DND-41 (cell line): ENCODE measurements around the gene CLSTN2.

Experiments
- ATAC-seq: fragments of 200-7000 bp; cut with Tn5 transposase; 3 replicates; pipeline ENCODE4 v1.9.1; 2021; ENCODE audit warnings: low read depth; ENCODE audit not compliant: insufficient read depth
- DNase-seq: peaks from one replicate; pipeline ENCODE4 v3.0.0-alpha.2; 2020
- H2AFZ ChIP-seq: 2 replicates; pipeline ENCODE4 v1.6.0; 2012; ENCODE audit warnings: low read depth, low read length
- H3K27ac ChIP-seq: 2 replicates; pipeline ENCODE4 v1.5.1; 2012; ENCODE audit warnings: low read length, inconsistent platforms
- H3K27me3 ChIP-seq: fragments of 200-600 bp; sonication (generic); 2 replicates; pipeline ENCODE4 v1.6.0; 2012; ENCODE audit warnings: low read length, mild to moderate bottlenecking, inconsistent platforms; ENCODE audit not compliant: insufficient read depth, poor library complexity
- H3K36me3 ChIP-seq: 2 replicates; pipeline ENCODE4 v1.5.1; 2012; ENCODE audit warnings: low read length, inconsistent platforms; ENCODE audit not compliant: insufficient read depth
- H3K4me1 ChIP-seq: 2 replicates; pipeline ENCODE4 v1.5.1; 2012; ENCODE audit warnings: mild to moderate bottlenecking, low read length; ENCODE audit not compliant: insufficient read depth
- H3K4me2 ChIP-seq: 2 replicates; pipeline ENCODE4 v1.6.0; 2012; ENCODE audit warnings: mild to moderate bottlenecking, moderate library complexity, low read length, inconsistent platforms; ENCODE audit not compliant: insufficient read depth
- H3K4me3 ChIP-seq, 2 experiments: fragments of 200-600 bp in 1 of 2; shearing (Covaris generic) in 1 of 2; 2 replicates each; pipeline ENCODE4 v1.5.1; 2012 to 2016; ENCODE audit warnings: inconsistent platforms in 2 of 2, low read length in 2 of 2, mild to moderate bottlenecking in 2 of 2, low read depth in 1 of 2, moderate library complexity in 1 of 2
- H3K79me2 ChIP-seq: 2 replicates; pipeline ENCODE4 v1.6.0; 2012; ENCODE audit warnings: low read length, inconsistent platforms; ENCODE audit not compliant: insufficient read depth
- H3K9ac ChIP-seq: 2 replicates; pipeline ENCODE4 v1.6.0; 2012; ENCODE audit warnings: low read depth, mild to moderate bottlenecking, inconsistent platforms, low read length, moderate library complexity
- H3K9me3 ChIP-seq: 2 replicates; pipeline ENCODE4 v1.5.1; 2012; ENCODE audit warnings: low read length, moderate library complexity, mild to moderate bottlenecking, inconsistent platforms; ENCODE audit not compliant: insufficient read depth, severe bottlenecking
- H4K20me1 ChIP-seq: 2 replicates; pipeline ENCODE4 v1.6.0; 2012; ENCODE audit warnings: low read length; ENCODE audit not compliant: insufficient read depth
- EZH2 ChIP-seq: IDR thresholded peaks from 3 replicates; pipeline ENCODE4 v1.6.1; 2012; ENCODE audit warnings: borderline replicate concordance, low read depth, mild to moderate bottlenecking, moderate library complexity, low read length, inconsistent platforms; ENCODE audit not compliant: severe bottlenecking
- TF ChIP-seq, protein P1 (sequence below): IDR thresholded peaks from 2 replicates; pipeline ENCODE4 v1.5.1; 2012; ENCODE audit warnings: borderline replicate concordance, low read length, moderate library complexity, mild to moderate bottlenecking; ENCODE audit not compliant: poor library complexity, severe bottlenecking; ENCODE audit errors: extremely low read depth

Gene CLSTN2

DNA sequence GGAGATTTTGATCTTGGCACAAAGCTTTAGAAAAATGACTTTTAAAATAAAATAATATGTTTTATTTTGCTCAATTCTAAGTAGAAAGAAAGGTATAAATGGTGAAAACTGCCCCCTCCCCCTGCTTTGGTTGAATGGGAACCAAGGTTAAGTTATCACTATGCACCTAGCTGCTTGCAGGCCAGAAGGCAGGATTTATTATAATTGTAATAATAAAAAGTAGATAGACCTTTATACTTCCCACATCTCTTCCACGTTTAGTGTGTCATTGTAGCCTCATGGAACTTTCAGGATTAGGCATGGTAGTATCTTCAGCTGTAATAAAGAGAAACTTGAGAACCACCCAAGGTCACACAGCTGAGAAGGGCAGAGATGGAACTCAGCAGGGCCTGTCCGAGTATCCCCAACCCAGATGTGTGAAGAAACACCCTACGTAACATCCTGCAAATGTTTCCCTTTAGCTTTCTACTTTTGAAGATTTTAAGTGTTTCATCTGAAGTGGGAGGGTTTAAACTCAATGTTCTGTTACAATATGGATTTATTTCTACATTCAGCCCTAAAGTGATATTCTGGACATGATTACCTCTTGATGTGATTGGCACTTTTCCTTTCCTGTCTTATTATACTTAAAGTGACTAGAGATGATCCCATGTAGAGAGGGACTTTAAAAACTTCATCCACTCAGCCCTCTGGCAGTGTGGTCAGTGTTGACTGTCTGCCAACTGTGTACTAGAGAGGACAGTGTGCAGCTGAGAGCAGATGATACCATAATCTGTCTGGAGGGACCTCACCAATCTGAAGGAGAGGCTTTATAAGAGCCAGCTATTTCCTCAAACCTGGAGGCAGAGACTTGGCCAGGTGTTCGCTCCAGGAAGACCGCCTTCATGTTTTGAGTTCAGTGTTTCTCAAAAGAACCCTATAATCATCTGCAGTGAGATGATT is 460.4 kb downstream of the CLSTN2 start:
- no peaks in the 10 kb centered on the region for H3K36me3 ChIP-seq
- DNase-seq = no peak
- no peak overlapping the region for H3K4me3 ChIP-seq
- H3K9me3 ChIP-seq = no peaks in the 10 kb centered on the region
- H4K20me1 ChIP-seq = no peaks in the 10 kb centered on the region
- H2AFZ ChIP-seq = no peak overlapping the region
- H3K27me3 ChIP-seq = peaks cover 14% of the 10 kb centered on the region
- no peaks in the 10 kb centered on the region for H3K79me2 ChIP-seq
- no peaks in the 10 kb centered on the region for H3K4me1 ChIP-seq
- no peak for ATAC-seq
- TF ChIP-seq, protein P1, sequence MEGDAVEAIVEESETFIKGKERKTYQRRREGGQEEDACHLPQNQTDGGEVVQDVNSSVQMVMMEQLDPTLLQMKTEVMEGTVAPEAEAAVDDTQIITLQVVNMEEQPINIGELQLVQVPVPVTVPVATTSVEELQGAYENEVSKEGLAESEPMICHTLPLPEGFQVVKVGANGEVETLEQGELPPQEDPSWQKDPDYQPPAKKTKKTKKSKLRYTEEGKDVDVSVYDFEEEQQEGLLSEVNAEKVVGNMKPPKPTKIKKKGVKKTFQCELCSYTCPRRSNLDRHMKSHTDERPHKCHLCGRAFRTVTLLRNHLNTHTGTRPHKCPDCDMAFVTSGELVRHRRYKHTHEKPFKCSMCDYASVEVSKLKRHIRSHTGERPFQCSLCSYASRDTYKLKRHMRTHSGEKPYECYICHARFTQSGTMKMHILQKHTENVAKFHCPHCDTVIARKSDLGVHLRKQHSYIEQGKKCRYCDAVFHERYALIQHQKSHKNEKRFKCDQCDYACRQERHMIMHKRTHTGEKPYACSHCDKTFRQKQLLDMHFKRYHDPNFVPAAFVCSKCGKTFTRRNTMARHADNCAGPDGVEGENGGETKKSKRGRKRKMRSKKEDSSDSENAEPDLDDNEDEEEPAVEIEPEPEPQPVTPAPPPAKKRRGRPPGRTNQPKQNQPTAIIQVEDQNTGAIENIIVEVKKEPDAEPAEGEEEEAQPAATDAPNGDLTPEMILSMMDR = no peak
- TF ChIP-seq EZH2 = no peak
- no peak overlapping the region for H3K27ac ChIP-seq
- H3K4me2 ChIP-seq = no peak overlapping the region
- no peak overlapping the region for H3K9ac ChIP-seq

DNA sequence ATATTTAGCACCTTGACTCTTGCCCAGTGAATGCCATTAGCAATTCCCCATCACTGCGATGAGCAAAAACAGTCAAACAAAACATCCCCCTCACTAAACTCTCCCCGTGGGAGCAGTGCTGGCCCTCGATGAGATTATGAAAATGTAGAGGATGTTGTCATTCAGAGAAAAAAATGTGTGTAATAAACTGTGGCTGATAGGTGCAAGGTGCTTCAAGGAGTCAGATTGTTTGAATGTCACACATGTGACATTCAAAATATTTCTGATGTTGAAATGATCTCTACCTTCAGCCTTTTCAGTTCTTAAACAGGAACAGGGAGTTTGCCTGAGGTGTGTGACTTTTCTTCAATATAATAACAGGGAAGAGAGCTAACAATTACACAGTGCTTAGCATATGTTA is 461.1 kb downstream of the CLSTN2 start:
- ATAC-seq (no peak), DNase-seq (no peak)
- no peaks in the 10 kb centered on the region for H3K4me1 ChIP-seq
- H2AFZ ChIP-seq = no peak overlapping the region
- no peak overlapping the region for H3K9ac ChIP-seq
- H3K79me2 ChIP-seq = no peaks in the 10 kb centered on the region
- H3K27me3 ChIP-seq = peaks cover 14% of the 10 kb centered on the region
- no peaks in the 10 kb centered on the region for H4K20me1 ChIP-seq
- no peak for TF ChIP-seq EZH2
- TF ChIP-seq, protein P1 = no peak
- no peaks in the 10 kb centered on the region for H3K9me3 ChIP-seq
- H3K4me3 ChIP-seq = no peak overlapping the region
- no peak overlapping the region for H3K27ac ChIP-seq
- H3K36me3 ChIP-seq = no peaks in the 10 kb centered on the region
- no peak overlapping the region for H3K4me2 ChIP-seq

DNA sequence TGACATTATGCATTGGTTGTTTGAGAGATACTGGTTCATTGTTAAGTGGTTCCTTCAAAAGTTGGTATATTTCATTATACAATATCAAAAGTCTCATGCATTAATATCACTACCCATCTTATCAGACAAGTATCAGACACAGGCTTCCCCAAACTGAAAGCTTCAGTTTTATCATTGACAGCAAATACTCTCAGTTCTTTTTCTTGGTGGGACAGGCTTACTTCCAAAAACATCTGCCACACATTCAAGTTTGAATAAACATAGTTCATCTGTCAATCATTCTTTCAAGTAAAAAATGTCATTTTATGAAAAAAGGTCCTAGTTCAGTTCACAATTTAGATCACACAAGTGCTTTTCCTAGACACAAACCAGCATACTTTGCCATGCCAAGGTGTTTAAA is 462.9 kb downstream of the CLSTN2 start:
- Histone ChIP-seq H3K9me3 (no peaks in the 10 kb centered on the region), H3K27ac (no peak overlapping the region), H3K4me3 (no peak overlapping the region), H3K4me2 (no peak overlapping the region), H3K9ac (no peak overlapping the region), H3K4me1 (no peaks in the 10 kb centered on the region), H3K79me2 (no peaks in the 10 kb centered on the region), H2AFZ (no peak overlapping the region), H4K20me1 (no peaks in the 10 kb centered on the region), H3K36me3 (no peaks in the 10 kb centered on the region), H3K27me3 (peaks cover 14% of the 10 kb centered on the region)
- DNase-seq (no peak), ATAC-seq (no peak)
- no peak for TF ChIP-seq EZH2
- TF ChIP-seq, protein P1 = no peak
